ENCODE results near the gene TYSND1. TPM values are rescaled to one million over a fixed set of nuclear protein-coding genes. Genes with fewer than 3 reads are reported as not detected.

Gene TYSND1
- total RNA-seq (ENCODE audit: unreplicated experiment) = 1.9 TPM
- long read RNA-seq = 0 reads

- peaks cover 5% of the 10 kb centered on the region for H3K9me3 Mint-ChIP-seq (ENCODE audit: unreplicated experiment)
- H3K27ac Mint-ChIP-seq (ENCODE audit: unreplicated experiment) = peak within 1 kb of the TSS; percentile 84
- peak; percentile 98 for DNase-seq
- peaks cover 2% of the 10 kb centered on the region for H3K27me3 Mint-ChIP-seq (ENCODE audit: unreplicated experiment)
- H3K36me3 Mint-ChIP-seq (ENCODE audit: unreplicated experiment) = no peaks in the 10 kb centered on the region
- H3K4me1 Mint-ChIP-seq (ENCODE audit: low read depth, unreplicated experiment) = no peaks in the 10 kb centered on the region
- TF ChIP-seq CTCF (IDR thresholded peaks at IDR 0.05; ENCODE audit: partially characterized antibody, unreplicated experiment) = peak; percentile 77
- H3K4me3 Mint-ChIP-seq (ENCODE audit: unreplicated experiment) = peak within 1 kb of the TSS; percentile 90
These were observed at the start of gene TYSND1 for GRCh38 chr10:70146489-70147258. Gene TYSND1 (minus strand): TSS chr10:70146700. CDS start chr10:70146586, 114 bp downstream.

- Mint-ChIP-seq H3K4me3 (ENCODE audit: unreplicated experiment) (no peak overlapping the region), H3K9me3 (ENCODE audit: unreplicated experiment) (no peaks in the 10 kb centered on the region), H3K4me1 (ENCODE audit: low read depth, unreplicated experiment) (peaks cover 3% of the 10 kb centered on the region), H3K36me3 (ENCODE audit: unreplicated experiment) (no peaks in the 10 kb centered on the region), H3K27ac (ENCODE audit: unreplicated experiment) (no peak overlapping the region), H3K27me3 (ENCODE audit: unreplicated experiment) (peaks cover 3% of the 10 kb centered on the region)
- no peak for TF ChIP-seq CTCF (IDR thresholded peaks at IDR 0.05; ENCODE audit: partially characterized antibody, unreplicated experiment)
- DNase-seq = no peak
These were observed 46.9 kb upstream of the TYSND1 start for GRCh38 chr10:70193391-70193844.

GRCh38 chr10:70192326-70192968 lies 45.9 kb upstream of the TYSND1 start:
- no peak for TF ChIP-seq CTCF (IDR thresholded peaks at IDR 0.05; ENCODE audit: partially characterized antibody, unreplicated experiment)
- peaks cover 3% of the 10 kb centered on the region for H3K27me3 Mint-ChIP-seq (ENCODE audit: unreplicated experiment)
- H3K4me3 Mint-ChIP-seq (ENCODE audit: unreplicated experiment) = no peak overlapping the region
- no peak for DNase-seq
- H3K27ac Mint-ChIP-seq (ENCODE audit: unreplicated experiment) = no peak overlapping the region
- H3K4me1 Mint-ChIP-seq (ENCODE audit: low read depth, unreplicated experiment) = peaks cover 3% of the 10 kb centered on the region
- H3K36me3 Mint-ChIP-seq (ENCODE audit: unreplicated experiment) = no peaks in the 10 kb centered on the region
- no peaks in the 10 kb centered on the region for H3K9me3 Mint-ChIP-seq (ENCODE audit: unreplicated experiment)

GRCh38 chr10:70191972-70192305 lies 45.4 kb upstream of the TYSND1 start:
- peaks cover 3% of the 10 kb centered on the region for H3K4me1 Mint-ChIP-seq (ENCODE audit: low read depth, unreplicated experiment)
- no peaks in the 10 kb centered on the region for H3K36me3 Mint-ChIP-seq (ENCODE audit: unreplicated experiment)
- no peak overlapping the region for H3K4me3 Mint-ChIP-seq (ENCODE audit: unreplicated experiment)
- peaks cover 3% of the 10 kb centered on the region for H3K27me3 Mint-ChIP-seq (ENCODE audit: unreplicated experiment)
- no peak overlapping the region for H3K27ac Mint-ChIP-seq (ENCODE audit: unreplicated experiment)
- TF ChIP-seq CTCF (IDR thresholded peaks at IDR 0.05; ENCODE audit: partially characterized antibody, unreplicated experiment) = no peak
- DNase-seq = no peak
- no peaks in the 10 kb centered on the region for H3K9me3 Mint-ChIP-seq (ENCODE audit: unreplicated experiment)
